SK-MEL-5 (cell line): ENCODE data around the gene SLX4. TPM values are rescaled to one million over a fixed set of nuclear protein-coding genes. Genes with fewer than 3 reads are reported as not detected.
"Not testable (repeated sequence)": the region's sequence is repeated elsewhere in the genome, so short reads cannot be mapped to it uniquely, and the experiment has no call there.

Experiments
- DNase-seq: peaks from one replicate; pipeline ENCODE4 v3.0.0-alpha.2; 2016; ENCODE audit warnings: low read depth, low spot score
- in situ Hi-C: cut with HindIII; loops from 2 replicates; pipeline ENCODE4 v1.10.0; 2016; ENCODE audit warnings: low sequenced_read_pairs, high pct_unique_total_duplicates, low pct_unique_long_range_greater_than_20kb
- total RNA-seq: library from RNA; depleted of rRNA; stranded (reverse); fragments of >200 nt; shearing (Covaris generic); gene quantifications from 2 replicates; pipeline ENCODE4 v1.2.3, GENCODE V29; 2014

SLX4 gene
- total RNA-seq, 1 experiment from 2014 or later = 2.0 TPM

DNA sequence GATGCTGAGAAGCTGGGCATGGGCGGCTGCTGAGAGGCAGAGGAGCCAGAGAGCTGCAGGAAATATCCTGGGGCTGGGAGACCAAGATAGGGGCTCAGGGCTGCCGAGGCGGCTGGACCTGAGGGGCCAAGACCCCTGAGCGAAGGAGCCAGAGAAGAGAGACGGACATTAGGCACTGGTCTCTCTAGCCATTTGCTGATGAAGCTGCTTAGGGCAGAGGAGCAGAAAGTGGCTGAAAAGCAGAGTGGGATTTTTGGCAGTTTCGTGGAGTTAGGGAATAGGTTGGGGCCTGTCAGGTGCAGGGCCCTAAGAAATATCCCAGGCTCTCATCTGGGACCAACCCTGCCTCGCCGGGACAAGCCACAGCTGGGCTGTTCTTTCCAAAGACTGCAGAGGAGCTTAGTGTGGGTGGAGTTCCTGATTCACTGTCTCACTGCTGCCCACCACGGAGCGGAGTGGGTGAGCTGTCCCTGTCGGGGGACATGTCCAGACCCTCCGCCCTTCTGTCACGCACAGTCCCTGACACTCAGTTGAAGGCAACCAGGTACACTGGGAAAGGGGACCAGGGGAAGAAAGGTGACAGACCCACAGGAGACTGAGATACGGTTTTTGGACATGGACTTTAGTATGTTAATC, 31.8 kb upstream of the SLX4 start:
- no peak for DNase-seq
- in situ Hi-C loops = no loop called here

DNA sequence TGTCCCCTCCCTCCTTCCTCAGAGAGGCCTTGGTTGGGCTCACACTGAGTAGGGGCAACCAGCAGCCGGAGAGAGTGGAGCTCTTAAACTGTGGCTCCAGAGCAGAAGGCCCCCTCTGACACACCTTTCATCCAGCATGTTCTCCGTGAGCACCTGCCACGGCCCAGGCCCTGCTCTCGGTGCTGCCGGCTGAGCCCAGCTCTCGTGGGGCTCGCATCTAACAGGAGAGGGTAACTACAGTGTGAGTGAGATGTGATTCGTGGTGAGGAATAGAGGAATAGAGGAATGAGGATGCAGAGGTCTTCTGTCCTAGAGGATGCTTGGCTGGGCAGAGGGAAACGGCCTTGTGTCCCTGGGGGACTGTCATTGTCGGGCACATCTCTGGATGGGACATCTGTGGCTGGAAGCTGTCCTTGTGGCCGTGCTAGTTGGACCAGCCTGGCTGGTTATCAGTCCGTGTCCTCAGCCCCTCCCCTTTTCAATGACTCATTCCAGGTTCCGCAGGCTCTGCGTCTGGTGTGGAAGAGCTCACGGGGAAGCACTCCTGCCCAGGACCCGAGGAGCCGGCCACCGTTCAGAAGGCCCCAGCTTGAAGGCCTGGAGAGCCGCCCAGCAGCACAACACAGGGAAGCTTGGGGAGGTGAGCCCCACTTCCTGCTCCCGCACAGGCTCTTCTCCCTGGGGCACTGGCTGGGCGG, 31.1 kb upstream of the SLX4 start:
- DNase-seq = no peak
- in situ Hi-C loops = no loop called here

DNA sequence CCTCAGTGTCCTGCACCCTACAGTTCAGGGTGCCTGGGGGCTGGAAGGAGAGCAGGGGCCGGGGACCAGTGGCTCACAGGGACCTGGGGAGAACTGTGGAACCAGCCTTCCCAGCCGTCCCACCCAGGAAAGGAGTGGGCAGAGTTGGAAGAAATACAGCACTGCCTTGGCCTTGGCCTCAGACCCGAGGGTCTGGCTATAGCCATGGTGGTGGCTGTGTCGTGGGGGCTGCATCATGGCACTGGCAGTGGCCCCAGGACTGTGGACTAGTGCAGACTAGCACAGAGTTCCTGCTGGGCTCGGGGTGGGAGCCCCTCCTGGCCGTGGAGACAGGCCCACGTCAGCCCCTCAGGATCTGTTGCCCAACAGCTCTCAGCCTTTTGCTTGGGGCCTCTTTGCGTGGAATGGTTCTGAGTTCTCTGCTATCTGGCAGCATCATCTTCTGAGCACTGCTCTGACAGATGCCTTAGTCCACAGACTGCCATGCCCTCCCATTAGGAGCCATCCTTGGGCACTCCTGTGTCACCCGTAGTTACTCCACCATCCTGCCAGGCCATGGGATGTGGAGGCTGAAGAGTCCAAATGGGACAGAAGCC, 30.5 kb upstream of the SLX4 start:
- in situ Hi-C loops = no loop called here
- no peak for DNase-seq

DNA sequence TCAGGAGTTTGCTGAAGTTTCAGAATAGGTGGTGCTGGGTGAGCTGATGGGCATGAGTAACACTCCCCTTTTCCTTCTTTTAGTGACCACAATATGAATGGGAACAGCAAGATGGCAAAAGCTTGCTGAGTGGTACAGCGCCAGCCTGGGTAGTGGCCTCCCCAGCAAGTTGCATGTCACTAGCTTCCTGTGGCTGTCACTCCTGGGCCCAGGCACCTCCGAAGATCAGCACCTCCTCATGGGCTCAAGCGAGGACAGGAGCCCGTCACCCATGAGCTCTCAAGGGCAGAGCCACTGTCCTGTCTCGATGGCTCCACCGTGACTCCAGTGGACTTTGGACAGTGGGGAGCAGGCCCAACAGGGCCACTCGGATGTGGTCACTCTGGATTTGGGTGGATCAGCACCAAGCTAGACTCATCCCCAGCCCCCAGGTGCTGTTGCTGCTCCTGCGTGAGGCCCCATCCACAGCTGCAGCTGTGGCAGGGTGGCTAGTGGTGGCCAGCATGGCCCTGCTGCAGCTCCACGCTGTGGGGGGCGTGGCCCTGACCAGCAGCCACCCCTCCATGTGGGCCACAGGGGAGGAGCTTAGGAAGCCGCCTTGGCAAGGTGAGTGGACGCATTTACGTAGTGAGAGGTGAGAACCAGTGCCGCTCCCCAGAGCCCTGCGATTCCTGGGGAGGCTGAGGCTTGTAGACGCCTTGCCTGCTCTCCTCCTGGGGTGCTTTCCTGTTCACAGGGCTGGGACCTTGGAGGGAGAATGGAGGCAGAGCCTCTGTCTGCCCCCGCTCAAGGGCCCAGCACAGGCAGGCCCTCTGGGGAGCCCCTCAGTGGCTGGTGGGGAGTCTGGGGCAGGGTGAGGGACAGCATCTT, 29.5 kb upstream of the SLX4 start:
- DNase-seq = no peak
- in situ Hi-C loops = no loop called here

DNA sequence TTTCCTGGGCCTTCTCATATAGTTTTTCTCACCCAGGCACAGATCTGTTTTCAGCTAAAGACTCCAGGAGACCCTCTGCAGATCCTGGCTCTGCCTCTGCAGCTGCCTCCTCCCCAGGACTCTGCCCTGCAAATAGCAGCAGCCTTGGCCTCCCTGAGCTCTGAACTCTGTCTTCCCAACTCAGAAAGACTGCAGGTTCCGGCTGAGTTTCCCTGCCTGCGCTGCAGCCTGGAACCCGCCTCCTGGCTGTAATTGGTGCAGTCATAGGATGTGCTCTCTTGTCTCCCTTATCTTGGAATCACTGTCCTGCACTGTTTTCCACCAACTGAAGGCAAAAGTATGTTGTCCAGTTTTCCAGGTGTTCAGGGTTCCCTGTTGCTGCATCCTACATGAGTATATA, 28.8 kb upstream of the SLX4 start:
- DNase-seq = no peak
- in situ Hi-C loops = no loop called here

DNA sequence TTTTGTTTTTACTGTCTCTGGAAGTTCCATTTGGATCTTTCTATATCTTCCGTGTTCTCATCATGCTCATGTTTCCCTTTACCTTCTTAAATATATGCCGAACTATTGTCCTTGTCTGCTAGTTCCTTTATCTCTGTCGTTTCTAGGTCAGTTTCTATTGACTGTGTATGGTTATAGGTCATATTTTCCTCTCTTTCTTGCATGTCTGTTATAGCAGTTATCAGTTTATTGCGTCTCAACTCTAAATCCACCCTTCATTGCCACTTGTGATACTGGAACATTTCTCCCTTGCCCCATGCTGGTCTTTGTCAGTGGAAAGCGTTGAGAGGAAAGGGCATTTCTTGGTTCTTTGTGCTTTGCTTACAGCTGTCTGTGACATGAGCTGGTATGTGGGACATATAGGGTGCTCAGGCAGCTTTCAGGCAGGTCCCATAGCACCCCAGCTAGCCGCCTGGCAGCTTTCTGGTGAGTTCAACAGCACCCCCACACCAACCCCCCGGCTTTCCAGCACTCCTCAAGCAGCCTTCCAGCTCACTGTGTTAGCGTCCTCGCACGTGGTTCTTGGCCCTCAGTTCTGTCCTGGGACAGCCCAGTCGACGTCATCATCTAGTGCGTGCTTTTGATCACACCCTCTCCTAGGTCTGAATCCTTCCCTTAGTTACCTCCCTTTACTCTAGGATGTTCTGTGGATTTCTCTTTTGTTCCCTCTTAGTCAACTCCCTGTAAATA, 27.7 kb upstream of the SLX4 start:
- no peak for DNase-seq
- in situ Hi-C loops = no loop called here

DNA sequence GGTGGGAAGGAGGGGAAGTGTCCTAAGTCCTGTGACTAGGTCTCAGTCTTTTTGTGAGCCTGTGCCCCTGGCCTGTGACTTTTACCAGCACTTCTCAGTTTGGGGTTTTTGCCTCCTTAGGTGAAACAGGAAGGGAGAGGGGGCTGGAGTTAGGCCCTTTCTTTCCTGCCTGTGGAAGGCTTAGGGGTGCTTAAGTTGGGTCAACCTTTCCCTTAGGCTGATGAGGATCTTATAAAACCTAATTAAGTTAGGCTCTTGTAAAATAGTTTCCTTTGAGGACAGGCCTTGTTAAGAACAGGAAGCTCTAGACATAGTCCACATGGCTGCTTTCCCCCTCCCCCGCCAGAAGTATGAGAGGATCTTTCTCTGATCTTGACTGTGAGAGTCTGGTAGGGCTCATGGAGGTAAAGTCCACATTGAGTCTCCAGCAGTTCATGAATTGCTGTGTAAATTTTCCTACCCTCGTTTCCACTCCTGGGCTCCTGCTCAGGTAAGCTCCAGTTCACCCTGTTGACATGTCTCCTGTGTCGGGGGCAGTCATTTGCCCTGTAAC, 26.0 kb upstream of the SLX4 start:
- peak; percentile 9 for DNase-seq
- in situ Hi-C loops = no loop called here

DNA sequence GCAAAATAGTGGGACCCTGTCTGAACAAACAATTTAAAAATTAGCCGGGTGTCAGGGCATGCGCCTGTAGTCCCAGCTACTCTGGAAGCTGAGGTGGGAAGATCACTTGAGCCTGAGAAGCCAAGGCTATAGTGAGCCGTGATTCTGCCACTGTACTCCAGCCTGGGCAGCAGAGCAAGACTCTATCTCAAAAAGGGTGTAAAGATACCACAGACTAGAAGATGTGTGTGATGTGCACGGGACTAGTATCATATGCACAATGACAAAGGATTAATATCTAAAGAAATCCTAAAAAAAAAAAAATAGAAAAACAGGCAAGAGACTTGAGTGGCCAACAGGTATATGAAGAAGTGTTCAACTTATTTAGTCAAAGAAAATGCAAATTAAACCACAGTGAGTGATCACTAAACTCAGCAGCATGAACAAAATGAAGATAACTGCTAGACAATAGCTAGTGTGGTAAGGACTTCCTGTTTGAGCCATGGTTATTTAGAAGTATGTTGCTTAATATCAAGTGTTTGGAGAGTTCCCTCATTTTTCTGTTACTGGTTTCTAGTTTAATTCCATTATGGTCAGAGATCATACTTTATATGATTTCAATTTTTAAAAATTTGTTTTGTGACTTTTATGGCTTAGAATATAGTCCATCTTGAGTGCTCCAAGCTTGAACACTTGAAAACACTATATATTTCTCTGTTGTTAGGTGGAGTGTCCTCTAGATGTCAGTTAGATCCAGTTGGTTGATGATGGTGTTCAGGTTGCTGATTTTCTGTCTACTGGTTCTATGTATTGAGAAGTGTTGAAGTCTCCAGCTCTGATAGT, 14.7 kb upstream of the SLX4 start:
- peak; percentile 12 for DNase-seq
- in situ Hi-C loops = no loop called here

DNA sequence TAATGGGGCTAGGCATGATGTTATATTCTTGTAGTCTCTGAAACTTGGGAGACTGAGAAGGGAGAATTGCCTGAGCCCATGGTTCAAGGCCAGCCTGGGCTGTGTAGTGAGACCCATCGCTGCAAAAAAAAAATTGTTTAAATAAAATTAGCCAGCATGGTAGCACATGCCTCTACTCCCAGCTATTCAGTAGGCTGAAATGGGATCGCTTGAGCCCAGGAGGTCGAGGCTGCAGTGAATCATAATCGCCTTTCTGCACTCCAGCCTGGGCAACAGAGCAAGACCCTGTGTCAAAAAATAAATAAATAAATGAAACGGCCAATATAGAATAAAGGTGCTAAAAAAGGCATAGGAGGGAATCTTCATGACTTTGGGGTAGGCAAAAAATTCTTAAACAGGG, 13.9 kb upstream of the SLX4 start:
- no peak for DNase-seq
- in situ Hi-C loops = no loop called here

DNA sequence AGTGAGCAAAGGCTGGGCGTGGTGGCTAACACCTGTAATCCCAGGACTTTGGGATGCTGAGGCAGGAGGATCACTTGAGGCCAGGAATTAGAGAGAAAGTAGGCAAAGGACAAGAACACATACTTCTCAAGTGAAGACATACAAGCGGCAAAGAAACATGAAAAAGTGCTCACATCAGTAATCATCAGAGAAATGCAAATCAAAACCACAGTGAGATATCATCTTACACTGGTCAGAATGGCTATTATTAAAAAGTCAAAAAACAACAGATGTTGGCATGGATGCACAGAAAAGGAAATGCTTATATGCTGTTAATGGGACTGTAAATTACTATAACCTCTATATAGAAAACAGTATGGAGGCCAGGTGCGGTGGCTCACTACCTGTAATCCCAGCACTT, 12.2 kb upstream of the SLX4 start:
- in situ Hi-C loops = no loop called here
- no peak for DNase-seq

DNA sequence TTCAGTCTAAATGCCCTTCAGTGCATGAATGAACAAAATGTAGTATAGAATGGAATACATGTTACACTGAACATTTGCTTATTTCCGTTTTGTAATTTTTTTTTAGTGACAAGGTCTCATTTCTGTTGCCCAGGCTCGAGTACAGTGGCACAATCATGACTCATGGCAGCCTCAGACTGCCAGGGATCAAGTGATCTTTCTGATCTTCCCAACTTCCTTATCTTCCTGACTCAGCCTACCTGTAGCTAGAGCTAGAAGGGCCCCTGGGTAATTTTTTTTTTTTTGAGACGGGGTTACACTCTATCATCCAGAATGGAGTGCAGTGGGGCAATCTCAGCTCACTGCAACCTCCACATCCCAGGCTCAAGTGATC, 7.3 kb upstream of the SLX4 start:
- in situ Hi-C loops = no loop called here

DNA sequence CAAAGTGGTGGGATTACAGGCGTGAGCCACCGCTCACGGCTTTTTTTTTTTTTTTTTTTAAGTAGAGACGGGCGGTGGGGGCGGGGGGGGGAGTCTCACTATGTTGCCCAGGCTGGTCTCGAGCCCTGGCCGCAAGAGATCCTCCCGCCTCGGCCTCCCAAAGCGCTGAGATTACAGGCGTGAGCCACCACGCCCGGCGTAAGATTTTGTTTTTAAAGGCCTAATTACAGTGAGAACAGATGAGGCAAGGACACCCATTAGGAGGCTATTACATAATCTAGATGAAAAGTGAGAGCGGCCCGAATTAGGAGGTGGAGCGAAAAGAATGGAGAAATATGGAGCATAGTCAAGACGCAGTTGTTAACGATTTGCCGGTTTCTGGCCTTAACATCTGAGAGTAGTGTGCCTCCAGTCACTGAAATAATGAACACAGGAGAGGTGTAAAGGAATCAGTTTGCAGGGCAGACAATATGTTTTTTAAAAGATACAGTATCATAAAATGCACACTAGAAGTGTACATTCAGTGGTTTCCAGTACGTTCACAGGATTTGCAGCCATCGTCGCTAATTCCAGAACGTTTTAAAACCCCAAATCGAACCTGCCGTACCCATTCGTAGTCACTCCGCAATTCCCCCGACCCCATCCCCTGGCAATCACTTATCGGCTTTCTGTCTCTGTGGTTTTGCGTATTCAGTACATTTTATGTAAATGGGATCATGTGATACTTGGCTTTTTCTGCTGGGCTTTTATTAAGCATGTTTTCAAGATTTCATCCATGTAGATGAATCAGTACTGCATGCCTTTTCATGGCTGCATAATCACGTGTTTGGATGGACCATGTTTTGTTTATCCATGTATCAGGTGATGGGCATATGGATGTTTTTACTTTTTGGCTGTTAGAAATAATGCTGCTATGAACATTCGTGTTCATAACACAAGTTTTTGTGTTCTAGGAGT, 1.4 kb upstream of the SLX4 start:
- in situ Hi-C loops = no loop called here
- DNase-seq = no peak

More for the DNA sequence above, 7.3 kb upstream of the SLX4 start:
- DNase-seq = no peak

DNA sequence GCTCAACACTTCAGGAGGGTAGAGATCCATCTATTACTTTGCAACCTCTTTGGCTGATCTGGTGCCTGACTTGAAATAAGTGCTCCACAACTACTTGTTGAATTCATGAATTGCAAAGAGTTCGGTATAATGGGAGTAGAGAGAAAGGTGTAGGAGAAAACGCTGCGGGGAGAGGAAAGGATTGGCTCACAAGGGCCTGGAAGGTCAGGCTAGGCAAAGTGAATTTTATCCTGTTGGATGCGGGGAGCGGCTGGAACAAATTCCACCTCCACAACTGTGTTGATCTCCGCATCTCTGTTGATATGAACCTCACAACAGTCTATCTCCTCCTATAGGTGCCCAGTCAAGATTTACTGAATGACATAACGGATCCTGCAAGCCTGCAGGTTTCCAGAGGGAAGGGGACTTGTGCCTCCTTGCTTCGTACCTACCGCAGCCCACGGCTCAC, 684 bp downstream of the SLX4 start:
- no peak for DNase-seq
- in situ Hi-C loops = no loop called here

DNA sequence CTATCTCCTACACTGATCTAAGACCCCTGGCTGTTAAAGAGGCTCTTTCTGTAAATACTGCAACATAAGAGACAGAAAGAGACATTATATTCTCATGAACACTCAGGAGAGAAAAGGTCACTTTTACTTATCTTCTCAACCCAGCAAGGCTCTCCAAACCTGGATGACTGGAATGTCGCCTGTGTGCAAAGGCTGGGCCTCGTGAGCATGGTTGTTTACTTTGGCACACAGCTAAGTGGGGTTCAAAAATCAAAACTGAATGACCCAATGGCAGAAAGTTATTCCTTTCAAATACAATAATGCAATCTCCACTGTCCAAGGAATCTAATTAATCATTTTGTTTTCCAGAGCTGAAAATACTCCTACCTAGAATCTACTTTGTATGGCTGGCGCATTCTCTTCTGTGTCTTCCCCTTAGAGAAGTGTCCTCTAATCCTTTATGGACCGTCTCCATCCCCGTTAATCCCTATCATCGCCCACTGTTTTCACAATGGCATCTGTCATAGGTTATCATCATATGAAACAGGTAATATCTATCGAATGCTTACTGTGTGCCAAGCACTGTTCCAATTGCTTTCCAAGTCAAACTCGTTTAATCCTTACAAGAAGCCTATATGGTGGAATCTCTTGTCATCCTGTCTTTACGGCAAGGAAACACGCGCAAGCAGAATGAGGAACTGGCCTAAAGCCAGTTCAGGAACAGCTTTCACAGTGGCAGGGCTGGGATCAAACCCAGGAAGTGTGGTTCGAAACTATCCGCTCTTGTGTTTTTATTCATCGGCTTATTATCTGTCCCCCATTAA, 1.3 kb downstream of the SLX4 start:
- DNase-seq = no peak
- in situ Hi-C loops = no loop called here

DNA sequence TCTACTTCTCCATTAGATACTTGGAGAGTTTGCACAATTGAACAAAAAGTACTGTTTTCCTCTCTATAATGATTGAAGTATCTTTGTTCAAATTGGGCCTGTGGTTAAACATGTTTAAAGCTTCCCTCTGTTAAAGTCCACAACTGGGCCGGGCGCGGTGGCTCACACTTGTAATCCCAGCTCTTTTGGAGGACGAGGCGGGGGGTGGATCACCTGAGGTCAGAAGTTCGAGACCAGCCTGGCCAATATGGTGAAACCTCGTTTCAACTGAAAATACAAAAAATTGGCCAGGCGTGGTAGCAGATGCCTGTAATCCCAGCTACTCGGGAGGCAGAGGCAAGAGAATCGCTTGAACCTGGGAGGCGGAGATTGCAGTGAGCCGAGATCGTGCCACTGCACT, 2.4 kb downstream of the SLX4 start:
- DNase-seq, in situ Hi-C loops: not testable (repeated sequence)
